Fibroblast of lung (primary cell): ENCODE measurements around the gene CHD2. TPM values are rescaled to one million over a fixed set of nuclear protein-coding genes. Genes with fewer than 3 reads are reported as not detected.
A peak's percentile ranks its signal among the peaks of the same experiment; 100 is the strongest.

Experiments used
- DNase-seq, 2 donors: peaks; one replicate each; pipeline versions ENCODE4 v3.0.0 to v3.0.0-alpha.2; 2010; ENCODE audit warnings: low read depth in 2 of 2
- H2AFZ ChIP-seq: 2 replicates; pipeline ENCODE4 v1.5.1; 2012; ENCODE audit warnings: low read length, control low read depth, inconsistent platforms
- H3K27ac ChIP-seq: 2 replicates; pipeline ENCODE4 v1.5.1; 2011; ENCODE audit warnings: low read length, control low read depth; ENCODE audit not compliant: insufficient read depth
- H3K27me3 ChIP-seq: 2 replicates; pipeline ENCODE4 v1.5.1; 2011; ENCODE audit warnings: mild to moderate bottlenecking, low read length; ENCODE audit not compliant: control insufficient read depth, insufficient read depth
- H3K36me3 ChIP-seq: 2 replicates; pipeline ENCODE4 v1.5.1; 2011; ENCODE audit warnings: low read length; ENCODE audit not compliant: control insufficient read depth, insufficient read depth
- H3K4me1 ChIP-seq: 2 replicates; pipeline ENCODE4 v1.5.1; 2011; ENCODE audit warnings: low read length; ENCODE audit not compliant: control insufficient read depth, insufficient read depth; ENCODE audit errors: extremely low read depth
- H3K4me2 ChIP-seq: 2 replicates; pipeline ENCODE4 v1.5.1; 2011; ENCODE audit warnings: low read length, control low read depth; ENCODE audit not compliant: insufficient read depth; ENCODE audit errors: extremely low read depth
- H3K4me3 ChIP-seq, 4 experiments: fragments of 200-600 bp in 1 of 4; sonication (generic) in 1 of 4; replicated peaks in 1 of 4; 2 replicates each; pipeline ENCODE4 v1.5.1; 2011 to 2016; ENCODE audit warnings: low read length in 4 of 4, low read depth in 3 of 4, mild to moderate bottlenecking in 3 of 4, control low read depth in 2 of 4, inconsistent platforms in 1 of 4, mixed read lengths in 1 of 4; ENCODE audit not compliant: insufficient read depth in 1 of 4; ENCODE audit errors: control extremely low read depth in 1 of 4
- H3K79me2 ChIP-seq: 2 replicates; pipeline ENCODE4 v1.5.1; 2012; ENCODE audit warnings: mild to moderate bottlenecking, low read length, inconsistent platforms; ENCODE audit not compliant: control insufficient read depth, insufficient read depth
- H3K9ac ChIP-seq: 2 replicates; pipeline ENCODE4 v1.5.1; 2011; ENCODE audit warnings: mild to moderate bottlenecking, low read length, control low read depth; ENCODE audit not compliant: insufficient read depth
- H3K9me3 ChIP-seq: 2 replicates; pipeline ENCODE4 v1.5.1; 2012; ENCODE audit warnings: low read depth, low read length; ENCODE audit not compliant: control insufficient read depth, insufficient read depth
- H4K20me1 ChIP-seq: 2 replicates; pipeline ENCODE4 v1.5.1; 2011; ENCODE audit warnings: low read length; ENCODE audit not compliant: control insufficient read depth, insufficient read depth; ENCODE audit errors: extremely low read depth
- CTCF ChIP-seq, 2 donors: IDR thresholded peaks in 1 of 2; conservative IDR thresholded peaks in 1 of 2; 1 replicate in 1 of 2; 2 replicates in 1 of 2; pipeline ENCODE4 v1.5.1; 2011 to 2012; ENCODE audit warnings: low read length in 2 of 2, control low read depth in 1 of 2, inconsistent platforms in 1 of 2, low read depth in 1 of 2, mild to moderate bottlenecking in 1 of 2
- EZH2 ChIP-seq: IDR thresholded peaks from 2 replicates; pipeline ENCODE4 v1.5.1; 2012; ENCODE audit warnings: low read length, control low read depth, mild to moderate bottlenecking; ENCODE audit errors: missing control alignments
- polyA plus RNA-seq, 2 donors: library from polyadenylated mRNA; depleted of rRNA in 1 of 2; stranded (reverse) in 1 of 2; unstranded in 1 of 2; fragments of >200 nt; gene quantifications; 2 replicates each; pipeline ENCODE4 v1.2.1, GENCODE V29; 2011 to 2012; ENCODE audit warnings: missing spikeins in 1 of 2
- total RNA-seq: library from RNA; depleted of rRNA; stranded (reverse); fragments of >200 nt; gene quantifications from 2 replicates; pipeline ENCODE4 v1.2.1, GENCODE V29; 2014

The CHD2 gene
- total and polyA plus RNA-seq, 2 donors (not counting 1 experiment from before 2014, with no cell fraction given): 36.5 to 92.5 TPM

- H4K20me1 ChIP-seq: no peaks in the 10 kb centered on the region
- no peak overlapping the region for H3K27ac ChIP-seq
- peaks cover 16% of the 10 kb centered on the region for H3K27me3 ChIP-seq
- H3K9ac ChIP-seq: no peak overlapping the region
- H3K79me2 ChIP-seq: no peaks in the 10 kb centered on the region
- no peak for DNase-seq
- H2AFZ ChIP-seq: no peak overlapping the region
- H3K36me3 ChIP-seq: no peaks in the 10 kb centered on the region
- H3K4me3 ChIP-seq: no peak overlapping the region
- TF ChIP-seq CTCF (conservative IDR thresholded peaks at IDR 0.05 in 1 of 2, IDR thresholded peaks at IDR 0.05 in 1 of 2; ENCODE audit: low read depth in 1 of 2, low read length in 2 of 2) (no peak), EZH2 (no peak)
- no peak overlapping the region for H3K4me2 ChIP-seq
- no peaks in the 10 kb centered on the region for H3K4me1 ChIP-seq
- no peaks in the 10 kb centered on the region for H3K9me3 ChIP-seq
Measured at GRCh38 chr15:93070132-93070531, 170.0 kb downstream of the CHD2 start.

- DNase-seq: no peak
- no peak overlapping the region for H2AFZ ChIP-seq
- H3K79me2 ChIP-seq: no peaks in the 10 kb centered on the region
- no peaks in the 10 kb centered on the region for H3K9me3 ChIP-seq
- TF ChIP-seq EZH2 (no peak), CTCF (conservative IDR thresholded peaks at IDR 0.05 in 1 of 2, IDR thresholded peaks at IDR 0.05 in 1 of 2; ENCODE audit: low read depth in 1 of 2, low read length in 2 of 2) (no peak)
- no peaks in the 10 kb centered on the region for H3K4me1 ChIP-seq
- H3K4me3 ChIP-seq: peak overlapping the region in 2 of 4 experiments; percentile 69 to 85
- no peak overlapping the region for H3K9ac ChIP-seq
- no peak overlapping the region for H3K27ac ChIP-seq
- no peaks in the 10 kb centered on the region for H4K20me1 ChIP-seq
- H3K36me3 ChIP-seq: no peaks in the 10 kb centered on the region
- H3K27me3 ChIP-seq: peaks cover 16% of the 10 kb centered on the region
- H3K4me2 ChIP-seq: no peak overlapping the region
Measured at GRCh38 chr15:93070551-93071296, 170.6 kb downstream of the CHD2 start.

GRCh38 chr15:93071469-93071936 is 171.4 kb downstream of the CHD2 start:
- peak; percentile 17 to 38 for DNase-seq
- Histone ChIP-seq H3K27me3 (peaks cover 16% of the 10 kb centered on the region), H3K4me1 (no peaks in the 10 kb centered on the region), H3K79me2 (no peaks in the 10 kb centered on the region), H3K27ac (no peak overlapping the region), H3K36me3 (no peaks in the 10 kb centered on the region), H3K4me2 (peak overlapping the region; percentile 93), H3K9me3 (no peaks in the 10 kb centered on the region), H3K9ac (no peak overlapping the region), H2AFZ (no peak overlapping the region), H3K4me3 (peak overlapping the region; percentile 10 to 85 (median 66)), H4K20me1 (no peaks in the 10 kb centered on the region)
- TF ChIP-seq CTCF (conservative IDR thresholded peaks at IDR 0.05 in 1 of 2, IDR thresholded peaks at IDR 0.05 in 1 of 2; ENCODE audit: low read depth in 1 of 2, low read length in 2 of 2): no peak
- no peak for TF ChIP-seq EZH2
